Liver (tissue), 9 donors: ENCODE results near the gene ARL13A. TPM values are rescaled to one million over a fixed set of nuclear protein-coding genes. Genes with fewer than 3 reads are reported as not detected.

Source experiments
- DNase-seq: peaks from one replicate; pipeline ENCODE4 v3.0.0-alpha.2; 2017; ENCODE audit warnings: low spot score
- H3K27ac ChIP-seq, 2 donors: one replicate each; pipeline ENCODE4 v1.7.0; 2013; ENCODE audit warnings: inconsistent platforms in 2 of 2, low read length in 2 of 2, control low read depth in 1 of 2, low read depth in 1 of 2, mild to moderate bottlenecking in 1 of 2
- H3K27me3 ChIP-seq, 4 donors: one replicate each; pipeline versions ENCODE4 v1.6.1 to v1.7.0; 2013; ENCODE audit warnings: low read length in 3 of 4, inconsistent platforms in 1 of 4, mild to moderate bottlenecking in 1 of 4, moderate library complexity in 1 of 4; ENCODE audit not compliant: control insufficient read depth in 4 of 4, insufficient read depth in 4 of 4
- H3K36me3 ChIP-seq, 4 donors: one replicate each; pipeline versions ENCODE4 v1.6.1 to v1.7.0; 2013; ENCODE audit warnings: low read length in 3 of 4, mild to moderate bottlenecking in 3 of 4, low read depth in 1 of 4, moderate library complexity in 1 of 4; ENCODE audit not compliant: control insufficient read depth in 4 of 4, insufficient read depth in 3 of 4
- H3K4me1 ChIP-seq, 4 donors: one replicate each; pipeline versions ENCODE4 v1.6.1 to v1.7.0; 2013; ENCODE audit warnings: low read length in 3 of 4, mild to moderate bottlenecking in 3 of 4, moderate library complexity in 1 of 4; ENCODE audit not compliant: control insufficient read depth in 4 of 4, insufficient read depth in 4 of 4
- H3K4me3 ChIP-seq, 3 donors: one replicate each; pipeline versions ENCODE4 v1.6.1 to v1.7.0; 2013; ENCODE audit warnings: low read length in 3 of 3, control low read depth in 1 of 3, low read depth in 1 of 3, mild to moderate bottlenecking in 1 of 3
- H3K9ac ChIP-seq, 2 donors: one replicate each; pipeline ENCODE4 v1.7.0; 2013; ENCODE audit warnings: low read length in 2 of 2, mild to moderate bottlenecking in 2 of 2, moderate library complexity in 2 of 2, control low read depth in 1 of 2, low read depth in 1 of 2
- H3K9me3 ChIP-seq, 4 donors: one replicate each; pipeline versions ENCODE4 v1.6.1 to v1.7.0; 2013; ENCODE audit warnings: low read length in 3 of 4; ENCODE audit not compliant: control insufficient read depth in 4 of 4
- CTCF ChIP-seq: fragments of 150-350 bp; IDR thresholded peaks from 2 replicates; pipeline ENCODE4 v1.5.1; 2017; ENCODE audit warnings: improper control_type of control experiment, low read depth, low read length; ENCODE audit not compliant: missing input control
- EGR1 ChIP-seq, 2 donors: IDR thresholded peaks; 2 replicates each; pipeline ENCODE4 v1.6.1; 2016 to 2018; ENCODE audit warnings: antibody characterized with exemption in 2 of 2, low read depth in 2 of 2
- FOXA1 ChIP-seq: IDR thresholded peaks from 2 replicates; pipeline ENCODE4 v1.6.1; 2016; ENCODE audit warnings: antibody characterized with exemption
- FOXA2 ChIP-seq: IDR thresholded peaks from 2 replicates; pipeline ENCODE4 v1.6.1; 2016; ENCODE audit warnings: antibody characterized with exemption
- GABPA ChIP-seq, 2 donors: IDR thresholded peaks in 1 of 2; conservative IDR thresholded peaks in 1 of 2; 2 replicates each; pipeline ENCODE4 v1.6.1; 2016; ENCODE audit warnings: antibody characterized with exemption in 2 of 2, mild to moderate bottlenecking in 1 of 2, moderate library complexity in 1 of 2
- HNF4A ChIP-seq, 2 donors: conservative IDR thresholded peaks; 2 replicates each; pipeline ENCODE4 v1.6.1; 2016; ENCODE audit warnings: antibody characterized with exemption in 2 of 2, mild to moderate bottlenecking in 2 of 2
- HNF4G ChIP-seq: IDR thresholded peaks from 2 replicates; pipeline ENCODE4 v1.6.1; 2016; ENCODE audit warnings: antibody characterized with exemption
- JUND ChIP-seq, 2 donors: IDR thresholded peaks; 2 replicates each; pipeline ENCODE4 v1.6.1; 2016; ENCODE audit warnings: antibody characterized with exemption in 2 of 2
- NR2F2 ChIP-seq: IDR thresholded peaks from 2 replicates; pipeline ENCODE4 v1.6.1; 2016; ENCODE audit warnings: antibody characterized with exemption
- RAD21 ChIP-seq, 2 donors: IDR thresholded peaks; 2 replicates each; pipeline ENCODE4 v1.6.1; 2016; ENCODE audit warnings: antibody characterized with exemption in 2 of 2, mild to moderate bottlenecking in 2 of 2
- RXRA ChIP-seq, 2 donors: IDR thresholded peaks; 2 replicates each; pipeline ENCODE4 v1.6.1; 2017 to 2018; ENCODE audit warnings: antibody characterized with exemption in 2 of 2, mild to moderate bottlenecking in 1 of 2
- SP1 ChIP-seq: IDR thresholded peaks from 2 replicates; pipeline ENCODE4 v1.6.1; 2018; ENCODE audit warnings: antibody characterized with exemption, mild to moderate bottlenecking
- TAF1 ChIP-seq: conservative IDR thresholded peaks from 2 replicates; pipeline ENCODE4 v1.6.1; 2016; ENCODE audit warnings: antibody characterized with exemption, mild to moderate bottlenecking
- YY1 ChIP-seq: IDR thresholded peaks from 2 replicates; pipeline ENCODE4 v1.6.1; 2016; ENCODE audit warnings: antibody characterized with exemption, mild to moderate bottlenecking
- ZBTB33 ChIP-seq: IDR thresholded peaks from 2 replicates; pipeline ENCODE4 v1.6.1; 2016; ENCODE audit warnings: antibody characterized with exemption
- WGBS: extraction: QIAGEN DNeasy Blood & Tissue Kit; methylation state at CpG from one replicate; pipeline ENCODE4 v1.1.7; 2013; 5-methylcytosine and 5-hydroxymethylcytosine counted together
- polyA plus RNA-seq, 2 donors: library from polyadenylated mRNA; stranded (reverse) in 1 of 2; unstranded in 1 of 2; fragments of 200-250 nt in 1 of 2; fragments of >200 nt in 1 of 2; fragmentation: Nextera tagmentation in 1 of 2; extraction: Ambion mirVana in 1 of 2; gene quantifications; one replicate each; pipeline versions ENCODE4 v1.2.1 to v1.2.3, GENCODE V29; 2013 to 2015
- total RNA-seq, 2 donors: library from RNA; depleted of rRNA; stranded (reverse); fragments of >200 nt; gene quantifications; one replicate each; pipeline ENCODE4 v1.2.3, GENCODE V29; 2014
- TF ChIP-seq, protein P1 (sequence below): IDR thresholded peaks from 2 replicates; pipeline ENCODE4 v1.6.1; 2016; ENCODE audit warnings: antibody characterized with exemption
- donor health status: healthy.
- donor health status: healthy.
- donor health status: healthy.
- donor health status: healthy.
- donor health status: healthy.

ARL13A gene
- total RNA-seq (not detected), polyA plus RNA-seq (not detected)

DNA sequence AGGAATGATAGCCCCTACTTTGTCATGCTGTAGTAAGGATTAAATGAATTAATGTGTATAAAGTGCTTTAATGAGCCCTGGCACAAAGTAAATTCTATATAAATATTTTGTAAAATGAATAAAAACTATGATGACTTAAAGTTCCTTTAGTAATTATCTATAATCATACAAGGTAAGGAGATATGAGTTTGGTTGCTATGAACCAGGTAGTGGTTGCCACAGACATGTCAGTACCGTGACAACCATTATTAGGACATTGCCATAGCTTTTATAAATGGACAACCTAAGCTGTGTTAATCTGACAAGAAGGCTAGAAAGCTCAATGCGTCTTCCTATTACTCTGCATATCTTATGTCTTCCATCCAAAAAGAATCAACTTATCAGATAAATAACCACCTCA is at the start of gene ARL13A:
ARL13A (plus strand) TSS at position 301 of the 400 bp plus-strand sequence. CDS start 3,982 bp downstream, outside the sequence.
- DNase-seq: no peak
- no peak within 1 kb of the TSS for H3K27ac ChIP-seq
- H3K36me3 ChIP-seq: no peaks in the 10 kb centered on the region
- no peak within 1 kb of the TSS for H3K9ac ChIP-seq
- TF ChIP-seq GABPA (IDR thresholded peaks at IDR 0.05 in 1 of 2, conservative IDR thresholded peaks at IDR 0.05 in 1 of 2) (no peak), FOXA2 (no peak), YY1 (no peak), HNF4G (no peak), FOXA1 (no peak), RAD21 (IDR thresholded peaks at IDR 0.05) (no peak), CTCF (no peak)
- H3K4me1 ChIP-seq: no peaks in the 10 kb centered on the region
- peaks cover 0 to 5% (median 2%) of the 10 kb centered on the region in 4 donors for H3K9me3 ChIP-seq
- no peaks in the 10 kb centered on the region for H3K27me3 ChIP-seq
- WGBS: 97% methylated on average over 2 of the region's 2 CpGs
- no peak within 1 kb of the TSS for H3K4me3 ChIP-seq

GRCh38 chrX:100924375-100924774 is 45.1 kb upstream of the ARL13A start:
- no peak overlapping the region for H3K4me3 ChIP-seq
- TF ChIP-seq RXRA (IDR thresholded peaks at IDR 0.05) (no peak), JUND (IDR thresholded peaks at IDR 0.05) (no peak), RAD21 (IDR thresholded peaks at IDR 0.05) (no peak), HNF4A (conservative IDR thresholded peaks at IDR 0.05) (no peak), CTCF (no peak), SP1 (no peak), TAF1 (no peak), GABPA (IDR thresholded peaks at IDR 0.05 in 1 of 2, conservative IDR thresholded peaks at IDR 0.05 in 1 of 2) (no peak), NR2F2 (no peak), FOXA1 (no peak), FOXA2 (no peak)
- no peak overlapping the region for H3K27ac ChIP-seq
- peaks cover 0 to 6% (median 2%) of the 10 kb centered on the region in 4 donors for H3K4me1 ChIP-seq
- no peaks in the 10 kb centered on the region for H3K27me3 ChIP-seq
- H3K36me3 ChIP-seq: no peaks in the 10 kb centered on the region
- 60% methylated on average over 3 of the region's 3 CpGs for WGBS
- DNase-seq: no peak
- H3K9ac ChIP-seq: no peak overlapping the region
- H3K9me3 ChIP-seq: no peaks in the 10 kb centered on the region

DNA sequence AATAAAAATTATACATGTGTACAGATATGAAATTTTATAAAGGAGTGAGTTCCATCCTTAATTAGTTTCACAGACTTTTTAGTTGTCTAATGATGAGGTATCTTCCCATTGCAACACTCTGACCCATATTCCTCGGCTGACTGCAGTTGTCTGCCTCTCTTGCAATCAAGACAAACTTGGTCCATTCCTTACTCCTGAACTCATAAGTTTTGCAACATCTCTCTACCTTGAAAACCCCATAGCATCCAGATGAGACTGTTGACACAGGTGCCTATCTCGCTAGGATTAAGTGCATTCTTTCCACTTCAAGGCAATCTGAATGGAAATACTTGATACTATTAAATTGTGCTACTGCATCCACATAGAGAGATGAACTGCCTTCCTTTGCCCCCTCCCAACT is 43.1 kb upstream of the ARL13A start:
- H3K36me3 ChIP-seq: no peaks in the 10 kb centered on the region
- H3K27ac ChIP-seq: no peak overlapping the region
- H3K9ac ChIP-seq: no peak overlapping the region
- H3K4me1 ChIP-seq: peaks cover 0 to 6% (median 2%) of the 10 kb centered on the region in 4 donors
- no peak for DNase-seq
- H3K27me3 ChIP-seq: no peaks in the 10 kb centered on the region
- WGBS: 79% methylated on average over 2 of the region's 2 CpGs
- H3K9me3 ChIP-seq: peaks cover 0 to 4% (median 2%) of the 10 kb centered on the region in 4 donors
- H3K4me3 ChIP-seq: no peak overlapping the region
- TF ChIP-seq RAD21 (IDR thresholded peaks at IDR 0.05) (no peak), GABPA (IDR thresholded peaks at IDR 0.05 in 1 of 2, conservative IDR thresholded peaks at IDR 0.05 in 1 of 2) (no peak), FOXA1 (no peak), TAF1 (no peak), YY1 (no peak), HNF4G (no peak), EGR1 (IDR thresholded peaks at IDR 0.05; ENCODE audit: low read depth in 2 of 2) (no peak), JUND (IDR thresholded peaks at IDR 0.05) (no peak), NR2F2 (no peak), SP1 (no peak), CTCF (no peak), ZBTB33 (no peak)
- TF ChIP-seq, protein P1, sequence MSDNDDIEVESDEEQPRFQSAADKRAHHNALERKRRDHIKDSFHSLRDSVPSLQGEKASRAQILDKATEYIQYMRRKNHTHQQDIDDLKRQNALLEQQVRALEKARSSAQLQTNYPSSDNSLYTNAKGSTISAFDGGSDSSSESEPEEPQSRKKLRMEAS: no peak
